ENCODE results near the gene DDRGK1.
"Not testable (repeated sequence)": the region's sequence is repeated elsewhere in the genome, so short reads cannot be mapped to it uniquely, and the experiment has no call there.

The DDRGK1 gene

GRCh38 chr20:3164763-3165410 is 39.6 kb downstream of the DDRGK1 start:
- DNase-seq (ENCODE audit: low read depth in 2 of 2), result no peak

GRCh38 chr20:3164043-3164762 is 40.3 kb downstream of the DDRGK1 start:
- DNase-seq (ENCODE audit: low read depth in 2 of 2), result no peak

GRCh38 chr20:3163099-3164042 is 41.1 kb downstream of the DDRGK1 start:
- no peak for DNase-seq (ENCODE audit: low read depth in 2 of 2)

GRCh38 chr20:3162080-3162611 is 42.3 kb downstream of the DDRGK1 start:
- no peak for DNase-seq (ENCODE audit: low read depth in 2 of 2)

GRCh38 chr20:3161316-3162079 is 43.0 kb downstream of the DDRGK1 start:
- DNase-seq (ENCODE audit: low read depth in 2 of 2), result no peak

- DNase-seq (ENCODE audit: low read depth in 2 of 2), result no peak
Observed at GRCh38 chr20:3160418-3160817, 44.1 kb downstream of the DDRGK1 start.

GRCh38 chr20:3158968-3159431 is 45.5 kb downstream of the DDRGK1 start:
- no peak for DNase-seq (ENCODE audit: low read depth in 2 of 2)

GRCh38 chr20:3157817-3158216 is 46.7 kb downstream of the DDRGK1 start:
- no peak for DNase-seq (ENCODE audit: low read depth in 2 of 2)

GRCh38 chr20:3156811-3157619 is 47.5 kb downstream of the DDRGK1 start:
- no peak for DNase-seq (ENCODE audit: low read depth in 2 of 2)

- not testable (repeated sequence) for DNase-seq (ENCODE audit: low read depth in 2 of 2)
Observed at GRCh38 chr20:3152057-3152644, 52.3 kb downstream of the DDRGK1 start.

- no peak for DNase-seq (ENCODE audit: low read depth in 2 of 2)
Observed at GRCh38 chr20:3150908-3151307, 53.6 kb downstream of the DDRGK1 start.

- DNase-seq (ENCODE audit: low read depth in 2 of 2), result no peak
Observed at GRCh38 chr20:3146732-3147341, 57.6 kb downstream of the DDRGK1 start.

GRCh38 chr20:3141757-3142156 is 62.7 kb downstream of the DDRGK1 start:
- no peak for DNase-seq (ENCODE audit: low read depth in 2 of 2)

All from stimulated activated CD4-positive, alpha-beta T cell treated with anti-CD3 and anti-CD28 coated beads, Interleukin-4, amount 100 ng/mL, for 48 hours (primary cell).